ENCODE measurements around the gene RNF215.

GRCh38 chr22:30365891-30366290 lies 21.3 kb downstream of the RNF215 start:
- TF ChIP-seq ARNT (IDR thresholded peaks at IDR 0.05) (no peak), ZNF384 (IDR thresholded peaks at IDR 0.05) (no peak), TARDBP (IDR thresholded peaks at IDR 0.05) (no peak), FOXK2 (IDR thresholded peaks at IDR 0.05) (no peak), FOXM1 (IDR thresholded peaks at IDR 0.05; ENCODE audit: borderline replicate concordance) (no peak), BHLHE40 (IDR thresholded peaks at IDR 0.05; ENCODE audit: borderline replicate concordance) (no peak), FOXA1 (IDR thresholded peaks at IDR 0.05) (no peak), SP1 (IDR thresholded peaks at IDR 0.05) (no peak), SUZ12 (IDR thresholded peaks at IDR 0.05) (no peak), CTBP1 (IDR thresholded peaks at IDR 0.05; ENCODE audit: borderline replicate concordance) (no peak), ELF4 (IDR thresholded peaks at IDR 0.05) (no peak), L3MBTL2 (conservative IDR thresholded peaks at IDR 0.05) (no peak), NFRKB (IDR thresholded peaks at IDR 0.05) (no peak), HDGF (IDR thresholded peaks at IDR 0.05; ENCODE audit: borderline replicate concordance) (no peak)

All from HEK293T (cell line).